C4-2B (cell line): ENCODE data around the gene KLF17.

Source experiments
- CTCF ChIP-seq: fragments of 450-650 bp; conservative IDR thresholded peaks from 2 replicates; pipeline ENCODE4 v1.5.1; 2017; ENCODE audit warnings: mild to moderate bottlenecking
- ZFX ChIP-seq: fragments of 450-650 bp; IDR thresholded peaks from 2 replicates; pipeline ENCODE4 v1.6.1; 2017

- TF ChIP-seq CTCF (no peak), ZFX (no peak)
These were observed 7.7 kb upstream of the KLF17 start for GRCh38 chr1:44110916-44111315.
